Activated T-helper 1 cell treated with anti-CD3 and anti-CD28 coated beads, Interleukin-12 subunit alpha, Interleukin-12 subunit beta, Interleukin-2, Interleukin-4 antibody, amounts not matched to agents 30 ng/mL and 10 ng/mL and 1 ng/mL, durations not matched to agents 14 hours and 24 hours and 36 hours (primary cell): ENCODE results near the gene EDNRB. TPM values are rescaled to one million over a fixed set of nuclear protein-coding genes. Genes with fewer than 3 reads are reported as not detected.

Experiments
- DNase-seq: peaks from one replicate; pipeline ENCODE4 v3.0.0; 2021; ENCODE audit warnings: low spot score
- H3K27ac Mint-ChIP-seq: one replicate; pipeline ENCODE4 v1.8.0; 2021; ENCODE audit warnings: mild to moderate bottlenecking, mixed read lengths
- H3K27me3 Mint-ChIP-seq: one replicate; pipeline ENCODE4 v1.8.0; 2022; ENCODE audit warnings: mild to moderate bottlenecking, moderate library complexity, mixed read lengths; ENCODE audit not compliant: insufficient read depth
- H3K36me3 Mint-ChIP-seq: one replicate; pipeline ENCODE4 v1.8.0; 2021; ENCODE audit warnings: low read depth, mixed read lengths
- H3K4me1 Mint-ChIP-seq: one replicate; pipeline ENCODE4 v1.8.0; 2021; ENCODE audit warnings: low read depth, mixed read lengths
- H3K4me3 Mint-ChIP-seq: one replicate; pipeline ENCODE4 v1.8.0; 2021; ENCODE audit warnings: mild to moderate bottlenecking, moderate library complexity, mixed read lengths
- H3K9me3 Mint-ChIP-seq: one replicate; pipeline ENCODE4 v1.8.0; 2021; ENCODE audit warnings: mixed read lengths
- intact Hi-C: fragments of 100-400 bp; cut with micrococcal nuclease; formaldehyde crosslinking; loops from one replicate; pipeline ENCODE4 v1.15.1; 2024
- total RNA-seq: library from RNA; stranded (reverse); gene quantifications from 2 replicates; pipeline ENCODE4 v1.2.3, GENCODE V29; 2022

EDNRB gene
- total RNA-seq, 1 donor from 2014 or later: not detected

- Mint-ChIP-seq H3K9me3 (no peaks in the 10 kb centered on the region), H3K27ac (no peak overlapping the region), H3K36me3 (no peaks in the 10 kb centered on the region), H3K4me3 (no peak overlapping the region), H3K4me1 (no peaks in the 10 kb centered on the region), H3K27me3 (peaks cover under 1% of the 10 kb centered on the region)
- no peak for DNase-seq
- intact Hi-C loops: no loop called here
Measured at GRCh38 chr13:77891486-77891885, 27.1 kb downstream of the EDNRB start.

- no peak for DNase-seq
- H3K4me3 Mint-ChIP-seq: no peak overlapping the region
- H3K27me3 Mint-ChIP-seq: peaks cover 2% of the 10 kb centered on the region
- H3K36me3 Mint-ChIP-seq: no peaks in the 10 kb centered on the region
- H3K9me3 Mint-ChIP-seq: no peaks in the 10 kb centered on the region
- intact Hi-C loops: no loop called here
- no peak overlapping the region for H3K27ac Mint-ChIP-seq
- no peaks in the 10 kb centered on the region for H3K4me1 Mint-ChIP-seq
Measured at GRCh38 chr13:77891041-77891440, 27.6 kb downstream of the EDNRB start.

- H3K27ac Mint-ChIP-seq: no peak overlapping the region
- DNase-seq: no peak
- intact Hi-C loops: no loop called here
- no peaks in the 10 kb centered on the region for H3K9me3 Mint-ChIP-seq
- H3K4me3 Mint-ChIP-seq: no peak overlapping the region
- H3K27me3 Mint-ChIP-seq: peaks cover 2% of the 10 kb centered on the region
- H3K36me3 Mint-ChIP-seq: no peaks in the 10 kb centered on the region
- H3K4me1 Mint-ChIP-seq: no peaks in the 10 kb centered on the region
Measured at GRCh38 chr13:77883328-77883727, 35.3 kb downstream of the EDNRB start.

- intact Hi-C loops: no loop called here
- Mint-ChIP-seq H3K9me3 (no peaks in the 10 kb centered on the region), H3K4me3 (no peak overlapping the region), H3K4me1 (no peaks in the 10 kb centered on the region), H3K27ac (no peak overlapping the region), H3K27me3 (peaks cover 4% of the 10 kb centered on the region), H3K36me3 (no peaks in the 10 kb centered on the region)
- DNase-seq: no peak
Measured at GRCh38 chr13:77878190-77878589, 40.4 kb downstream of the EDNRB start.

- no peak for DNase-seq
- H3K4me1 Mint-ChIP-seq: no peaks in the 10 kb centered on the region
- H3K36me3 Mint-ChIP-seq: no peaks in the 10 kb centered on the region
- no peak overlapping the region for H3K27ac Mint-ChIP-seq
- peaks cover 8% of the 10 kb centered on the region for H3K27me3 Mint-ChIP-seq
- H3K9me3 Mint-ChIP-seq: no peaks in the 10 kb centered on the region
- intact Hi-C loops: no loop called here
- H3K4me3 Mint-ChIP-seq: no peak overlapping the region
Measured at GRCh38 chr13:77876176-77876575, 42.5 kb downstream of the EDNRB start.

GRCh38 chr13:77874406-77874805 is 44.2 kb downstream of the EDNRB start:
- no peak for DNase-seq
- Mint-ChIP-seq H3K27me3 (peaks cover 8% of the 10 kb centered on the region), H3K4me1 (no peaks in the 10 kb centered on the region), H3K4me3 (no peak overlapping the region), H3K27ac (no peak overlapping the region), H3K36me3 (no peaks in the 10 kb centered on the region), H3K9me3 (no peaks in the 10 kb centered on the region)
- intact Hi-C loops: no loop called here

- intact Hi-C loops: no loop called here
- DNase-seq: no peak
- H3K9me3 Mint-ChIP-seq: peaks cover 8% of the 10 kb centered on the region
- H3K4me1 Mint-ChIP-seq: peaks cover 8% of the 10 kb centered on the region
- H3K27ac Mint-ChIP-seq: no peak overlapping the region
- peaks cover 2% of the 10 kb centered on the region for H3K36me3 Mint-ChIP-seq
- H3K4me3 Mint-ChIP-seq: no peak overlapping the region
- peaks cover 8% of the 10 kb centered on the region for H3K27me3 Mint-ChIP-seq
Measured at GRCh38 chr13:77872995-77873394, 45.6 kb downstream of the EDNRB start.

- Mint-ChIP-seq H3K27me3 (peaks cover 8% of the 10 kb centered on the region), H3K36me3 (peaks cover 6% of the 10 kb centered on the region), H3K4me3 (no peak overlapping the region), H3K4me1 (peaks cover 15% of the 10 kb centered on the region), H3K9me3 (peaks cover 15% of the 10 kb centered on the region), H3K27ac (no peak overlapping the region)
- intact Hi-C loops: no loop called here
- no peak for DNase-seq
Measured at GRCh38 chr13:77871596-77871995, 47.0 kb downstream of the EDNRB start.

- intact Hi-C loops: no loop called here
- no peak for DNase-seq
- H3K9me3 Mint-ChIP-seq: peaks cover 15% of the 10 kb centered on the region
- H3K36me3 Mint-ChIP-seq: peaks cover 6% of the 10 kb centered on the region
- peak overlapping the region; percentile 5 for H3K27ac Mint-ChIP-seq
- H3K27me3 Mint-ChIP-seq: peaks cover 8% of the 10 kb centered on the region
- H3K4me3 Mint-ChIP-seq: no peak overlapping the region
- H3K4me1 Mint-ChIP-seq: peaks cover 15% of the 10 kb centered on the region
Measured at GRCh38 chr13:77868717-77869116, 49.9 kb downstream of the EDNRB start.

GRCh38 chr13:77866971-77867370 is 51.7 kb downstream of the EDNRB start:
- Mint-ChIP-seq H3K36me3 (peaks cover 6% of the 10 kb centered on the region), H3K4me3 (no peak overlapping the region), H3K27me3 (peaks cover 6% of the 10 kb centered on the region), H3K9me3 (peaks cover 15% of the 10 kb centered on the region), H3K4me1 (peaks cover 15% of the 10 kb centered on the region), H3K27ac (no peak overlapping the region)
- intact Hi-C loops: no loop called here
- no peak for DNase-seq

- Mint-ChIP-seq H3K27ac (no peak overlapping the region), H3K36me3 (peaks cover 6% of the 10 kb centered on the region), H3K4me1 (peaks cover 15% of the 10 kb centered on the region), H3K9me3 (peaks cover 15% of the 10 kb centered on the region), H3K4me3 (no peak overlapping the region), H3K27me3 (peaks cover 6% of the 10 kb centered on the region)
- intact Hi-C loops: no loop called here
- DNase-seq: no peak
Measured at GRCh38 chr13:77865622-77866021, 53.0 kb downstream of the EDNRB start.

- Mint-ChIP-seq H3K4me3 (no peak overlapping the region), H3K36me3 (peaks cover 4% of the 10 kb centered on the region), H3K9me3 (peaks cover 9% of the 10 kb centered on the region), H3K27ac (no peak overlapping the region), H3K27me3 (peaks cover 10% of the 10 kb centered on the region), H3K4me1 (peaks cover 9% of the 10 kb centered on the region)
- DNase-seq: no peak
- intact Hi-C loops: no loop called here
Measured at GRCh38 chr13:77863144-77863543, 55.5 kb downstream of the EDNRB start.

- H3K4me3 Mint-ChIP-seq: no peak overlapping the region
Measured at GRCh38 chr13:77861741-77862140, 56.9 kb downstream of the EDNRB start.

GRCh38 chr13:77860507-77860981 is 58.1 kb downstream of the EDNRB start:
- Mint-ChIP-seq H3K4me3 (no peak overlapping the region), H3K36me3 (no peaks in the 10 kb centered on the region), H3K27ac (no peak overlapping the region), H3K4me1 (no peaks in the 10 kb centered on the region), H3K27me3 (peaks cover 10% of the 10 kb centered on the region), H3K9me3 (no peaks in the 10 kb centered on the region)
- DNase-seq: no peak
- intact Hi-C loops: no loop called here

More at GRCh38 chr13:77861741-77862140, 56.9 kb downstream of the EDNRB start:
- intact Hi-C loops: no loop called here
- no peaks in the 10 kb centered on the region for H3K4me1 Mint-ChIP-seq
- peaks cover 10% of the 10 kb centered on the region for H3K27me3 Mint-ChIP-seq
- no peak overlapping the region for H3K27ac Mint-ChIP-seq
- no peaks in the 10 kb centered on the region for H3K9me3 Mint-ChIP-seq
- no peak for DNase-seq
- H3K36me3 Mint-ChIP-seq: no peaks in the 10 kb centered on the region
